ENCODE measurements around the gene SLC12A7.

DNA sequence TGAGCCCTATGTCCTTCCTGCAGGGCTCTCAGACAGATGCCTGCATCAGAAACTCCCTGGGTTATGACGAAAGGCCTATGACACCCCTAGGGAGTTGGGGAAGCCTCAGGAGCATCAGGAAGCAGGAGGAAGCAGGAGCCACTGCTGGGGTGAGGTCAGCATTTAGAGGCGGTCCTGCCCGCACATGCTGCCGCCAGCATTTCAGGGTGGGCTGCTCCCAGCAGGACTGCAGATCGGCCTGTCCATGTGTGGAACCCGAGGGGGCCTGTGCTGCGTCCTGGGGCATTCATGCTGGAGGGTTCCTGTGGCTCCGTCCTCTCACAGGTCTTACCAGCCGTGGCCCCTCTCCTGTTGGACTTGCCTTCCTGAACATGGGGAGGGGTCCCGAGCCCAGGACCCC lies 96.4 kb downstream of the SLC12A7 start:
- TF ChIP-seq, protein P1, sequence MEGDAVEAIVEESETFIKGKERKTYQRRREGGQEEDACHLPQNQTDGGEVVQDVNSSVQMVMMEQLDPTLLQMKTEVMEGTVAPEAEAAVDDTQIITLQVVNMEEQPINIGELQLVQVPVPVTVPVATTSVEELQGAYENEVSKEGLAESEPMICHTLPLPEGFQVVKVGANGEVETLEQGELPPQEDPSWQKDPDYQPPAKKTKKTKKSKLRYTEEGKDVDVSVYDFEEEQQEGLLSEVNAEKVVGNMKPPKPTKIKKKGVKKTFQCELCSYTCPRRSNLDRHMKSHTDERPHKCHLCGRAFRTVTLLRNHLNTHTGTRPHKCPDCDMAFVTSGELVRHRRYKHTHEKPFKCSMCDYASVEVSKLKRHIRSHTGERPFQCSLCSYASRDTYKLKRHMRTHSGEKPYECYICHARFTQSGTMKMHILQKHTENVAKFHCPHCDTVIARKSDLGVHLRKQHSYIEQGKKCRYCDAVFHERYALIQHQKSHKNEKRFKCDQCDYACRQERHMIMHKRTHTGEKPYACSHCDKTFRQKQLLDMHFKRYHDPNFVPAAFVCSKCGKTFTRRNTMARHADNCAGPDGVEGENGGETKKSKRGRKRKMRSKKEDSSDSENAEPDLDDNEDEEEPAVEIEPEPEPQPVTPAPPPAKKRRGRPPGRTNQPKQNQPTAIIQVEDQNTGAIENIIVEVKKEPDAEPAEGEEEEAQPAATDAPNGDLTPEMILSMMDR (IDR thresholded peaks at IDR 0.05) = no peak
- TF ChIP-seq POLR2A (IDR thresholded peaks at IDR 0.05) (no peak), POLR2AphosphoS5 (IDR thresholded peaks at IDR 0.05) (no peak), EP300 (IDR thresholded peaks at IDR 0.05) (no peak)

All from sigmoid colon (tissue), 4 donors.